Lower lobe of right lung (tissue), 2 donors: Measurements from ENCODE around the gene PPT2. TPM values are rescaled to one million over a fixed set of nuclear protein-coding genes. Genes with fewer than 3 reads are reported as not detected.

Experiments
- ATAC-seq, 2 donors: fragments of 200-7000 bp; cut with Tn5 transposase; one replicate each; pipeline ENCODE4 v1.9.1; 2020 to 2022; ENCODE audit warnings: mild to moderate bottlenecking in 2 of 2, moderate library complexity in 2 of 2
- DNase-seq: peaks from one replicate; pipeline ENCODE4 v3.0.0-alpha.2; 2020
- H3K27ac ChIP-seq: fragments of 200-600 bp; one replicate; pipeline ENCODE4 v1.8.0; 2022
- H3K27me3 ChIP-seq: fragments of 200-600 bp; one replicate; pipeline ENCODE4 v1.8.0; 2022; ENCODE audit warnings: low read depth
- H3K36me3 ChIP-seq: fragments of 200-600 bp; one replicate; pipeline ENCODE4 v1.8.0; 2022; ENCODE audit warnings: mild to moderate bottlenecking
- H3K4me1 ChIP-seq: fragments of 200-600 bp; one replicate; pipeline ENCODE4 v1.8.0; 2022
- H3K4me3 ChIP-seq: fragments of 200-600 bp; one replicate; pipeline ENCODE4 v1.8.0; 2022; ENCODE audit warnings: mild to moderate bottlenecking
- H3K9me3 ChIP-seq: fragments of 200-600 bp; one replicate; pipeline ENCODE4 v1.8.0; 2022
- CTCF ChIP-seq: fragments of 200-600 bp; IDR thresholded peaks from one replicate; pipeline ENCODE4 v1.8.0; 2022; ENCODE audit warnings: antibody characterized with exemption, mild to moderate bottlenecking
- intact Hi-C: fragments of 100-400 bp; cut with DNase I; formaldehyde crosslinking; loops from one replicate; pipeline ENCODE4 v1.11.0; 2022
- total RNA-seq: library from RNA; stranded (reverse); fragmentation: NEBNext Ultra II Directional; extraction: Animal tissue kit (Norgen Biotek cat#: 25700); gene quantifications from one replicate; pipeline ENCODE4 v1.2.1, GENCODE V29; 2021
- donor health status: DM: no; HTN: yes; CAD: no; lungs with severe emphysema.

Gene PPT2
- total RNA-seq, 1 donor from 2014 or later: 13.7 TPM

- H3K4me1 ChIP-seq: peaks cover 66% of the 10 kb centered on the region
- peak; percentile 29 for TF ChIP-seq CTCF
- peaks cover 35% of the 10 kb centered on the region for H3K36me3 ChIP-seq
- peak; percentile 79 for DNase-seq
- H3K27ac ChIP-seq: peak overlapping the region; percentile 85
- peak; percentile 77 to 86 for ATAC-seq
- intact Hi-C loops: no loop called here
- H3K27me3 ChIP-seq: no peaks in the 10 kb centered on the region
- no peaks in the 10 kb centered on the region for H3K9me3 ChIP-seq
- H3K4me3 ChIP-seq: no peak overlapping the region
Observed at GRCh38 chr6:32113386-32114352, 40.3 kb upstream of the PPT2 start.

- Histone ChIP-seq H3K27ac (peak overlapping the region; percentile 85), H3K4me1 (peaks cover 70% of the 10 kb centered on the region), H3K9me3 (no peaks in the 10 kb centered on the region), H3K36me3 (peaks cover 45% of the 10 kb centered on the region), H3K4me3 (no peak overlapping the region), H3K27me3 (no peaks in the 10 kb centered on the region)
- ATAC-seq (no peak), DNase-seq (no peak)
- intact Hi-C loops: no loop called here
- TF ChIP-seq CTCF: no peak
Observed at GRCh38 chr6:32114796-32115195, 39.1 kb upstream of the PPT2 start.

- Histone ChIP-seq H3K9me3 (no peaks in the 10 kb centered on the region), H3K27ac (no peak overlapping the region), H3K27me3 (no peaks in the 10 kb centered on the region), H3K36me3 (peaks cover 53% of the 10 kb centered on the region), H3K4me3 (no peak overlapping the region), H3K4me1 (peaks cover 63% of the 10 kb centered on the region)
- intact Hi-C loops: no loop called here
- no peak for TF ChIP-seq CTCF
- DNase-seq: no peak
- ATAC-seq: no peak
Observed at GRCh38 chr6:32115623-32116022, 38.3 kb upstream of the PPT2 start.

- H3K4me3 ChIP-seq: no peak overlapping the region
- DNase-seq (no peak), ATAC-seq (no peak)
- H3K36me3 ChIP-seq: peaks cover 64% of the 10 kb centered on the region
- H3K9me3 ChIP-seq: no peaks in the 10 kb centered on the region
- H3K27ac ChIP-seq: peak overlapping the region; percentile 11
- no peaks in the 10 kb centered on the region for H3K27me3 ChIP-seq
- intact Hi-C loops: no loop called here
- H3K4me1 ChIP-seq: peaks cover 53% of the 10 kb centered on the region
- TF ChIP-seq CTCF: peak; percentile 29
Observed at GRCh38 chr6:32116674-32117073, 37.3 kb upstream of the PPT2 start.

GRCh38 chr6:32117461-32117860, 36.5 kb upstream of the PPT2 start:
- no peak for DNase-seq
- TF ChIP-seq CTCF: no peak
- ATAC-seq: no peak
- no peaks in the 10 kb centered on the region for H3K27me3 ChIP-seq
- no peaks in the 10 kb centered on the region for H3K9me3 ChIP-seq
- peak overlapping the region; percentile 15 for H3K27ac ChIP-seq
- peaks cover 72% of the 10 kb centered on the region for H3K36me3 ChIP-seq
- no peak overlapping the region for H3K4me3 ChIP-seq
- peaks cover 47% of the 10 kb centered on the region for H3K4me1 ChIP-seq
- intact Hi-C loops: no loop called here
